Activated CD8-positive, alpha-beta memory T cell treated with anti-CD3 and anti-CD28 coated beads, Interleukin-2, amount 50 U/mL, for 1 hour (primary cell): ENCODE results near the gene CFAP161.
"Not testable (repeated sequence)": the region's sequence is repeated elsewhere in the genome, so short reads cannot be mapped to it uniquely, and the experiment has no call there.

ENCODE experiments used
- DNase-seq: peaks from one replicate; pipeline ENCODE4 v3.0.0-alpha.2; 2020; ENCODE audit errors: extremely low read depth

Gene CFAP161

DNA sequence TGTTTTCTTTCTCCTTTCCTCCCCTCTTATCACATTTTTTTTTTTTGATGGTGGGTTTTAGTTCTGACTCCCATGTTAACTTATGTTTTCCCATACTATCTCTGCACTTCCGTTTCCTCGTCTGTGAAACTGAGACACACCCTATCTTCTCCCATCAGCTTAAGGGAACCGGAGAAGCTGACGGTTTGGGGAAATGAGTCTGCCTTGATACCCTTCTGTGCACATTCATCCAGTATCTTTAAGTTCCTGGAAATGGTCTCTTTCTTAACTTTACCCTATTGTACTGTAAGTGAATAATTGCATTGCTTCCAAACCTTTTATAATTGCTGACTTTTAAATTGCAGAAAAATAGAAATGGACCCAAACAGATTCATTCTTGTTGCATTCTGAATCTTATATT lies 26.2 kb upstream of the CFAP161 start:
- DNase-seq, result no peak

DNA sequence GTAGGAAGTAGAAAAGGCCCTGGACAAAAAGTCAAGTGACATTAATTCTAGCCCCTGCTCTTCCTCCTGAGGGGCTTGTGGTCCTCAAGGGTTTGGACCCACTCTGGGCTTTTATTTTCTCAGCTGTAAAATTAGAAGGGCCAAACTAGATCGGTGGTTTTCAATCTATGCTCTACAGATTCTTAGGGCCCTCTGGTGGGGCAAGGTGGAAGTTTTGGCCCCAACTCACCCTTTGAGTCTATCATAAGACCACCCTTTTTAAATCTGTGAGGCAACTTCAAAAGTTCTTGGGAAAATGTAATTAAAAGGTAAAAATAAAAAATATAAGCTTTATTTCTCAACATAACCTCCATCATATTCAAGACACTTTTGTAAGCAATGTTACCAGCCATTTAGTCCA lies 25.6 kb upstream of the CFAP161 start:
- DNase-seq, result no peak

DNA sequence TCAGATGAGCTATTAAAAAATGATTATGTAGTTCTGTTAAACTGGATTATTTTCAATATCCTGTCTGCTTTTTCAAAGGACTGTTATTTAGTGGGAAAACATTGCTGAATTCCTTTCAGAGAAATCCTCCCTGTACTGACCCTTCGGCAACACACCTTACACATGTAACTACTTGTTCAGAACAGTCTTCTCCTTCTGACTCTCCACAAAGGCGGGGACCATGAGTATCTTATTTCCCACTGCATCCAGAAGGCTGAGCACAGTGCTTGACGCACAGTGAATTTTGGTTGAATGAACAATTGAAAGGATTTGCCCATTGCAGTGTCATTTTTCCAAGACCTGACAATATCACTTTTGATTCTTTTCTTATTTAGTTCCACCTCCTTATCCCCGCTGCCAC lies 23.1 kb upstream of the CFAP161 start:
- no peak for DNase-seq

DNA sequence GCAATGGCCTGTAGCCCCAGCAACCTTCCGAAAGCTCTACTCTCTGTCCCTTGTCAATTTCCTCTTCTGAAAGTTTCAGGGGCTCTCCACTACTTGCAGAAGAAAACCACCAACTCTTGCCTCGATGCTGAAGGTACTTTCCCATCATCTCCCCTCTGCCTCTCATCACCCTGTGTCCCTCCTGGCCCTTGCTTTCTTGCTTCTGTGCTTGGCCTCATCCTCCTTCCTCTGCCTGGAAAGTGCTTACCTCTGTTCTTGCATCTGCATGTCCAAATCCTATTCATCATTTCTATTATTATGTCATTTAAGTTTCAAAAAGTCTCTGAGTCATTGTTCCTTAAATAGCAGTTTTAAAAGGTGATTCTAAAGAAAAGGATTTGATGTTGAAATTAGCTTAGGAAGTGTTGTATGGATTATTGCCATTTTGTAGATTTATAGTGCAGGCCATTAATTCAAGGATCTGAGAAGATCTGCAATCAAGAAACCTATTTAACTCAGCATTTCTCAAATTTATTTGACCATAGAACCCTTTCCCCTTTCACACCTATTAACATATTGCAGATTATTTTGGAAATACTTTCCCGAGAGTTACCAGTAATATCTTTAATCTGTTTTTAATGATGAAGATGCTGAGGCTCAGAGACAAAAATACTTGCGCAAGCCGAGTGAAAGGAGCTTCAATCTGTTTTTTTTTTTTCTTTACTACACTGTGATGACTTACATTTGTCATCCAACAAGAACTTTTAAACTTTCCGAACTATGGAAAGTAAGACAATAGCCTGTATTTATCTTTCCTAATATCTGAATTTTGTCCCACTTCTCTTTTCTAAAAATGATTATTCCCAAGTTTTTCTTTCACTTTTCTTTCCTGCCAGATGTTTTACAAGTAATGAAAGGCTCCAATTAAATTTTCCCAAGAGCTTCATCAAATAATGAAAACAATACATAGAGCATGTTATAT lies 22.3 kb upstream of the CFAP161 start:
- DNase-seq, result no peak

DNA sequence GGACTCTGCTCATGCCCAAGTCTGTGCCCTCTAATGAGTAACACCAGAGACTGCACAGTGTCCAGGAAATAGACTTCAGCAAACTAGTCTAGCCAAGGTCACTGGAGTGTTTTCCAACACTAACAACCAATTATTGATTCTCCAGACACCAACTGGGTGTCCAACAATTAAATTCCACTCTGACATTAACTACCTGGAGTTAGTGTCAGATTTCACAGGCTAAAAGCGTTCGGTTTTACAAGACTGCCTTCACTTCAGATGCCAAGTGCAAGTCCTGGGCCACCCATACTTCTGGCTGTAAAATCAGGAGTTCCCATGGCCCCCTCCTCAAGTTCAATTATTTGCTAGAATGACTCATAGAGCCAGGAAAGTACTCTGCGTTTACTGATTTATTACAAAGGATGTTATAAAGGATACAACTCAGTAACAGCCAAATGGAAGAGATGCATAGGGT lies 20.8 kb upstream of the CFAP161 start:
- DNase-seq, result no peak

DNA sequence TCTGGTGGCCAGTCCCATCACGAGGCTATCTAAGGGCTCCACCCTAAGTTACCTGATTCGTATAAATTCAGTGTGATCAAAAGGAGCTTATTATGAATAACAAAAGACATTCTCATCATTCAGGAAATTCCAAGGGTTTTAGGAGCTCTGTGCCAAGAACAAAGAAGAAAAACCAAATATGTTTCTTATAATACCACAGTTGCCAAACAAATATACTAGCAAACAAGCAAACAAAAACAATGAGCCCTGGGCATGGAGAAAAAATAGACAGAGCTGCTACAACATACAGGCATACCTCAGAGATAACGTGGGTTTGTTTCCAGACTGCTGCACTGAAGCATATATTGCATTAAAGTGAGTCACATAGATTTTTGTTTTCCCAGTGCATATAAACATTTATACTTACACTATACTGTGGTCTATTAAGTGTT lies 20.2 kb upstream of the CFAP161 start:
- DNase-seq, result no peak

DNA sequence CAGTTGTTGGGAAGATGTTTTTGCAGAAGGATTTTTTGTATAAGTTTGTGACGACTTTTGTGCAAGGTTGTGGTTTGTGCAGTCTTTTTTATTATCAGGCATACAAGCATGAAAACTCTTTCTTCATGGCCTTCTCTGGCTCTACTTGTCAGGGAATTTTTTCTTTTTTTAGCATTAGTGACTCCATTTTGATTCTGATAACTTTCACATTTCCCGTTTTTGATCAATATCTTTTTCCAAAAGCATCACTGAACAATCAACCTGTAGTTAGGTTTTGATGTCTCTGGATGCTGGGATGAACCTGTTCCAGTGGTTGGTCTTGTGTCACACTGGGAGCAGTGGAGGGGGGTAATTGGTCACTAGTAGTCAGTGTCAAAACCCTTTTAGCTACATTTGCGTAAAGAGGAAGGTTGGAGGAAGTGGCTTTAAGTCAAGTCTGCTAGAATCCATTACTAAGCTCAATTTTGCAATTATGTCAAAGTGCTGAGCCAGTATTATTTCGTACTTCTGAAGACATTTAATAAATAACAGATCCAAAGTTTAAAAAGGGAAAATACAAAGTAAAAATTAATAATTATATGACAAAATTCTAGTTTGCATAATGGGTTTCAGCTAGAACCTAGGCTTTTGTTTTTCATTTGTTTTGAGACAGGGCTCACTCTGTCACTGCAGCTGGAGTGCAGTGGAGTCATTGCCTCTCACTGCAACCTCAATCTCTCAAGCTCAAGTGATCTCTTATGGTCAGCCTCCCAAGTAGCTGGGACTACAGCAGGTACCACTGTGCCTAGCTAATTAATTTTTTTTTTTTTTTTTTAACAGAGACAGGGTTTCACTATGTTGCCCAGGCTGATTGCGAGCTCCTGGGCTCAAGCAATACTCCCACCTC lies 18.8 kb upstream of the CFAP161 start:
- no peak for DNase-seq

DNA sequence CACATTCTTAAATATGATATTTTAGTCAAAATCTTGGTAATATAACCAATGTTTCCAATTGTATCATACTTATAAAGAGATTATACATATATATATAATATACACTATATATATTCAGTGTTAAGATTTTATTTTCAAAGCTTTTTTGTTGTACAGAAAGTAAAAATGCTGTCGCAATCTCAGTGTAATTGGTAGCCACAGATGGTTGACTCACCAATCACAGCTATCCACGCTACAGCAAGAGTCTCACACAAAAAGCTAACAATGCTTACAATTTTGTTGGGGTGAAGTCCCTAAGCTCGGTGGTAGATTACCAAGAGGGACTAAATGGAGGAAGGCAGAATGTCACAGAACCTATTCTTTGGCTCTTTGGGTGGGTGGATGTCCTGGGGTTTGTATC lies 16.9 kb upstream of the CFAP161 start:
- no peak for DNase-seq

DNA sequence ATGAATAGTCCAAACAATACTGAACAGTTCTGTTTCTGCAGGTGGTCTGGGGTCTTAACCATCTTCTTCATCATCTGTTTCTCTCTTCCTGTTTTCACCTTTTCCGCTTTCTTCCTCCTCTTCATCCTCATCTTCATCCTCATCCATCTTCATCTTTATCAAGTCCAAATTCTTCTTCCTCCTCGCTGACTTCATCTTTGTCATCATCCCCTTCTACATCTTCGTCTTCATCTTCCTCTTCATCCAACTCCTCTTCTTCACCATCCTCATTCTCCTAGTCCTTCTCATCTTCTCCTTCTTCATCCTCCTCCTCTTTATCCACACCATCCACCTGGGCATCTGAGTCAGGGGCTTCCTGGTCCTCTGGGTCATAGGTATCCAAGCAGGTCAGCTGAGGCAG lies 16.5 kb upstream of the CFAP161 start:
- no peak for DNase-seq

DNA sequence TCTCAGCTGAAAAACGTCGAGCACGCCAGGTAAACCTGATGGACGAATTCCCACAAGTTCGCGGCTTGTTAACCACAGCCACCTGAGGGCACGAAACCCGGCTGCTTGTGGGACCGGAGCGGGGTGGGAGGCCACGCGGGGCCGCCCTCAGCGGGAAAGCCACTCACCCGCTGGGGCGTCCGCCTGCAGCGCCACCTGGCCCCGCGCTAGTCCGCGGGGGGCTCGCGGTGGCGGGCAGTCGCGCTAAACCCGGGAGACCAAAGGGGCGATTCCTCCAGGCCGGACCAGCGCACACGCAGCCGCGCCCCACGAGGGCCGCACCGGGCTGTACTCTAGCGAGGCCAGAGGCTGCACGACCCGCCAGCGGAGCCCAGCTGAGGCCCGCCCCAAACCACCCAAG lies 15.7 kb upstream of the CFAP161 start:
- no peak for DNase-seq

DNA sequence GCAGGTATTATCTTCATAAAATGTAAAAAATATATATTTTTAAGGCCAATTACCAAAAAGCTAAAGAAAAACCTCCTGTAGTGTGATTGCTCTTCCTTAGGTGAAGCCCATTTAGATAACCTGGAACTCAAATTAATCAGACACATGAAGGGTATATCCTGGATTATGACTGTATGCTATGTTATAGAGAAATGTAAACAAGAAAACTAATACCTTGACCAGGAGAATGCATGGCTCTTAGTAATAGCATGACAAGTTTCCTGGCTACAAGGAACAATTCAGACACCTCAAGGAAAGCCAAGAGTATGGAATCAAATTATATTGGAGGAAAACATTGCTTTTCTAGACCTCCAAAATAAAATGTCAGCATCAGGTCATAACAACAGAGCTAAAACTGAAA lies 14.0 kb upstream of the CFAP161 start:
- DNase-seq, result no peak

DNA sequence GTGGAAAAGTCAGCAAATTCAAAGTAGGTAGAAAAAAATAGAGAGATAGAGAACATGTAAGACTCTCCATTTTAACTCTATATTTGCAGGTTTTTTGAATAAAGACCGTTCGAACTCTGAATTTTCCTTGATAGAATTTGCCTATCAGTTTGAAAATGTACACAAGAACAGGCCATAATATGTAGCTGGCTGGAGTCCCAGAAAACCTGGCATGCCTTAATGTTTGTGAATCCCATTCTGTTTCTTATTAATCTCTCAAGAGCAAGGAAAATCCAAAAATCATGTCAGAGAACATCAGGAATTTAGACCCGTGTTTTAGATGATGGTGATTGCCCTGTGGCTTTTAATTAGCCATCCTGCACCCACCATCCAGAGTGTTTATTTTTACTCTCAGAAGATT lies 7.2 kb upstream of the CFAP161 start:
- no peak for DNase-seq

DNA sequence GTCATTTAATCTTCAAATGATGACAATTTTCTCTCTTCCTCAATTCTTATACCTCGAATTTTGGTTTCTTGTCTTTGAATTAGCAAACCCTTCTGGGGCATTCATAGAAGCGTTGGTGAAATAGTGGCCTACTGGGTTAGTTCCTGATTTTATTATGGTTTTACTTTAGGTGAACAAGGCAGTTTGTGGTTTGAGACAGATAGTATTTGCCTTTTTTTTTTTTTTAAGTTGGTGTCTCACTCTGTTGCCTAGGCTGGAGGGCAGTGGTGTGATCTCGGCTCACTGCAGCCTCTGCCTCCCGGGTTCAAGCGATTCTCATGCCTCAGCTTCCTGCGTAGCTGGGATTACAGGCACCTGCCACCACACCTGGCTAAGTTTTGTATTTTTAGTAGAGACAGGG lies 7.4 kb downstream of the CFAP161 start:
- not testable (repeated sequence) for DNase-seq

DNA sequence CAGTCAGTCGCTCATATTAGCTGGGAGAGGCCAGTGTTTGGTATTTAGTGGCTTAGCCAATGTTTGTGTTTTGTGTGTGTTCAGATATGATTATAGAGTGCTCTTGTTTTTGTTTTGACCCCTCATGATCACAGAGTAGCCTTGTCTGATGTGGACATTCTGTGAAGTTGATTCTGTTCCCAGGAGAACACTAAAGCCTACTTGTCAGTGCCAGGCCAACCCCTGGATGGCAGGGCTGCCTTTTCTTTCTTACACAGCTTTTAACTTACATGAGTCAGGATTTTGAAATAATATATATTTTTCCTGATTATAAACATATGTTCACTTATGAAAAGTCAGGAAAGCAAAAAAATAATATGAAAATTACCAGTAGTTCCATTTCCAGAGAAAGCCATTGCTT lies 11.9 kb downstream of the CFAP161 start:
- no peak for DNase-seq

DNA sequence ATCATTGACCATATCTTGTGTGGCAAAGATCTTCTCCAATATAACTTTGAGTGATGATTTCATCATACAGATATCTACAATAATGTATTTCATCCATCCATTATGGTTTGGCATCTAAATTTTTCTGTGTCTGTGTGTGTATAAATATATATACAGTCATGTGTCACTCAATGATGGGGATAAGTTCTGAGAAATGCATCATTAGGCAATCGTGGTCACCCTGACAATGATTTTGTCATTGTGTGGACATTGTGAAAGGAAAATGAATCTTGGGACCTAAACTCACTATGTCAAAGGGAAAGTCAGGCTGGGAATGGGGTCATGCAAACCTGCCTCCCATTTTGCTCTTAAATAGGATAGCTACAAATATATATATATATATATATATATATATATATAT lies 12.4 kb downstream of the CFAP161 start:
- DNase-seq, result no peak

DNA sequence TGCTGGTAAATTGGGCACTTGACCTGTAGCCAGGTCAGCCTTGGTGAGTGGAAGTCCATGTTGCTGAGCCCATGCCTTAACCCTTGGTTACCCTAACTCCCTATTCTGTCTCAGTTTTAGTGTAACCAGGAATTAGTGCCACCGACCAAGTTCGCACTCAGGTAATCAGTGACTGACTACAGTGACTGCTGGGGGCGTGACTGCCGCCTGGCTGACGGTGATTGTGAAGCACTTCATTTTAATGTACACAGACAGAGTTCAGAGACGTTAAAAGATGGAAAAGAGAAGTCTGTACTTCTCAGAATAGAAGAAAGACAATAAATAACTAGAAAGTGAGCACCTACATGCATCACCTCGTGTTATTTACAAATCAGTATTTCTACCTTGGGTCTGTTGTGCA lies 17.3 kb downstream of the CFAP161 start:
- no peak for DNase-seq

DNA sequence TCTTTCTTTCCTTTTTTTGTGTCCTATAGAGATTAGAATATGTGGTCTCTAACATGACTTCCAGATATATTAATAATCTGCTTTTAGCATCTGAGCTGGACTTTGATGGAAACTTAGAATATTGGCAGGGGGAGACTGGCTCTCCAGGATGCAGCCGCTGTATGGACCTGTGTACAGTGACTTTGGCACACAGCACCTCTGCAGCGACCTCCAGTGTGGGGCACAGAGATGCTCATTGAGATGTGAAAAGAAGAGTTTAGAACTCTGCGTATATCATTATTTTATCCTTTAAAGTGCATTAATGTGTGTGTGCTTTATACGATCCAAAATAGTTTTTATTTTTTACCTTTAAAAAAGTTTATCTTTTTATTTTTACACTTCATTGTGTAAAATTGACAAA lies 18.3 kb downstream of the CFAP161 start:
- DNase-seq, result no peak

DNA sequence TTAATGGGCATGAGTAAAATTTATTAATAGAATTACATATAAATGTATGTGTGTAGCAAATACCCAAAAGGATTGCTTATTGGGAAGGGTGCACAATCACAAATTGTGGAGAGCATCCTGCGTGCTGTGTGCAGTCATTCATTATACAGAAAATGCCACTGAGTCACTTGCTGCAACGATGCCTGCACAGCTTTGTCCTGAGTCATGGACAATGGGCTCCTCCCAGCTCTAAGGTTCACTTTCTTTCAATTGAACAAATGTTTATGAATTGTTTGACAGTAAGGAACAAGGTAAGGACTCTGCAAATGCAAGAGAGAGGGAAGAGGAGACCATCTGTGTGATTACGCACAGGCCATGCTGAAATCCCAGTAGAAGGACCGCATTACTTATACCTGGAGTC lies 18.7 kb downstream of the CFAP161 start:
- DNase-seq, result no peak

DNA sequence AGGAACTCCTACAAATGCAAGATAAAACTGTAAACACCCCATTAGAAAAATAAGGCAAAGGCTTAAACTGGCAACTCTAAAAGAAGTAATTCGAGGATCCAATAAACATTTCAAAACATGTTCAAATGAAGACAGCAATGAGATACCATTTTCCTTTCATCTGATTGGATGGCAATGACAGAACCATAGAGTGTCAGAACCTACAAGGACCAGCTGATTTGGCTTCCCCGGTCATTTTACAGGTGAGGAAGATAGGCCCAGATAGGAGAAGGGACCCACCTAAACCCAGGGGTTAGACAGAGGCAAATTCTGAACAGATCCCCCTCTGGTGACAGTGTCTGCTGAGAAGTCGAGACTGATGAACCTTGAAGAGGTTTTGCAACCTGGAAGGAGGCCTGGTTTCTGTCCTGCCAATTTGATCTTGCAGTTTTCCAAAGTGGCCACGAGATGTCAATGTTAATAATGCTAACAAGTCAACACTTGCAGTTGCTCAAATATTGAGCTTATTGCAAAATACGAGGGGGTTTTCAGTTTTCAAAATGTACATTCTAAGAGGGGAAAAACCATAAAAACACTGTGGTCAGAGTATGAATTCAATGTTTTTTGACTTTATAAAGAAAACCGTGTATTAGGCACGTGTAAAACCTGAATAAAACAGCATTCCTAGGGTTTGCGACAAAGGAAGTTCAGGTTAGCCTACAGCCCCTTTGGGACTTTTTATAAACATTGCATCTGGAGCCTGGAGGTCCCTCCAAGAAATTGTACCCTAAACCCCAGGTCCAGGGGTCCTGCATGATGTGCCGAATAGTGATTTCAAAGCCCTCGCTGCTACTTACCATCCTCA lies 21.5 kb downstream of the CFAP161 start:
- DNase-seq, result no peak

DNA sequence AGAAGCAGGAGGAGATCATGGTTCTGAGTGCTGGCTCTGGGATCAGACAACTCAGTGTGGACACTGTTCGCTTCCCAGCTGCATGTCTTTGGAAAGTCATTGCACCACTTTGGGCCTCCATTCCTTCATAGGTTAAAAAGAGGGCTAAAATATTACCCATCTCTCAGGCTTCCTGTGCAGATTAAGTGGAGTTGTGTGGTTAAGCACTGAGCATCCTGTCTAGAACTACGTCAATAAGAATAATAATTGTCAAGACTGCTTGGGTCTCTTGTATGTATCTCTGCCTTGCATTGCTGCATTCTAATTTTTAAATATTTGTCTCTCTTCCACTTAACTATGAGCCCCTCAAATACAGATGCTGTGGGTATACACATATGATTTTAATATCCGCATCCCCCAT lies 22.3 kb downstream of the CFAP161 start:
- DNase-seq, result no peak

DNA sequence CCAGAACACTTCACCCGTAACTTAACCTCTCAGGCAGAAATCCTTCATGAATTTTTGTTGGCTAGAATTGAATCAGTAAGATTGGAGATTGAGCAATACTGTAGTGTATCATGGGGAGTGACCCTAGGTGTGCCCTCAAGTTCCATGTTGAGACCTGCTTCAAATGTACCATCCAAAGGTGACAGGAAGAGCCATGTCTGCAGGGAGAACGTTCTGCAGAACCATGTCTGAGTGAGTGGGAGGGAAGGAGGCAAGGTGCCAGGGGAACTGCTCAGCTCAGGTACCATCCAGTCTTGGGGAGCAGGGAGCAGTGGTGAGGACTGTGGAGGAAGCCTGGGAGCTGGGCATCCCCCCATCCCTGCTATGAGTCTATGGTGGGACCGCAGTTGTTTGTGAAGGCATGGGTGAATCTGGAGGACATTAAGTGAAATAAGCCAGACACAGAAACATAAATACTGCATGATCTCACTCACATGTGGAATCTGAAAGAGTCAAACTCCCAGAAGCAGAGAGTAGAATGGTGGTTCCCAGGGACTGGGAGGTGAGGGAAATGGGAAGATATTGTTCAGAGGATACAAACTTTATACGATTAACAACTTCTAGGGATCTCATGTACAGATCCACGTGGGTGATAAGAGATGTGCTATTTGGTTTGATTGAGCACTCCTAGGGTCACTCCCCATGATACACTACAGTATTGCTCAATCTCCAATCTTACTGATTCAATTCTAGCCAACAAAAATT lies 23.3 kb downstream of the CFAP161 start:
- no peak for DNase-seq
